SK-N-SH (cell line): ENCODE results near the gene HPCAL1.

Experiments used
- MXI1 ChIP-seq: IDR thresholded peaks from 2 replicates; pipeline ENCODE4 v1.6.1; 2012; ENCODE audit warnings: mild to moderate bottlenecking, low read depth, low read length, improper control_type of control experiment
- YY1 ChIP-seq: IDR thresholded peaks from 2 replicates; pipeline ENCODE4 v1.4.0; 2012; ENCODE audit warnings: low read depth, mild to moderate bottlenecking

GRCh38 chr2:10278763-10279471 lies 23.8 kb upstream of the HPCAL1 start:
- TF ChIP-seq YY1: no peak
- no peak for TF ChIP-seq MXI1
